Measurements from ENCODE around the gene FBXL15. TPM values are rescaled to one million over a fixed set of nuclear protein-coding genes. Genes with fewer than 3 reads are reported as not detected.

FBXL15 gene
- total and polyA plus RNA-seq, 9 of the 15 experiments (the other 6 are each of a cell fraction or from before 2014, with no cell fraction given) = 0.08 to 25.9 (median 3.5) TPM

DNA sequence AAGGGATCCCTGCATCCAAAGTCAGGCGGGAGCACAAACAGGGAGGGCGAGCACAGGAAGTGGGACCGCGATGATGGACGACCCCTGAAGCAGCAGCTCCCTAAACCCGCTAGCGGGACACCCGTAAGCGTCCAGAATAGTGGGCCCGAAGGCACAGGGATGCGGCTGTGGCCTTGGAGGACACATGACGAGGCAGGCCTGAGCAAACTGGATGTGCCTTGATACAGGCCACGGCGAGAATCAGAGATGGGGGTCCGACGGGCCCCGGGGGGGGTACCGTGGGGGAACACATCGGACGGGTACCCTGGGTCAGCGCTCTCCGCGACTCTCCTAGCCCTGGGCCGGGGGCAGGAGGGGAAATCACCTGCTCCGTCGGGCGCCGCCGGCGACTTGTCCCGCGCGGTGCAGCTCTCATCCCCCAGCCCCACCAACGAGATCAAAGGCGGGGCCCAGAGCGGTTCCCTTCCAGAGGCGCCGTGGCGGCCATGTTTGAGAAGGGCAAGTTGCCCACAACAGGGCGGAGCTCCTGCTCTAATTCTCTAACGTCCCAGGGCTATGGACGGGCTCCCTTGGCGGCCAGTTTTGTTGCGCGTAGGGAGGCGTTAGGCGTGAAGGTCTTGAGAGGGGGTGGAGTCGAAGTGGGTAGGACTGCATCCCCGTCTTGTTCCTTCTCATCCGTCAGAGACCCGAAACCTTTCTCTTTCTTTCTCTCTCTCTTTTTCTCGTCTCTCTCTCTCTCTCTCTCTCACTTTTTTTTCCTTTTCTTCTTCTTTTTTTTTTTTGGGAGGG, 11.7 kb downstream of the FBXL15 start, which contains the start of gene CUEDC2 (continued):
- TF ChIP-seq, protein P1, sequence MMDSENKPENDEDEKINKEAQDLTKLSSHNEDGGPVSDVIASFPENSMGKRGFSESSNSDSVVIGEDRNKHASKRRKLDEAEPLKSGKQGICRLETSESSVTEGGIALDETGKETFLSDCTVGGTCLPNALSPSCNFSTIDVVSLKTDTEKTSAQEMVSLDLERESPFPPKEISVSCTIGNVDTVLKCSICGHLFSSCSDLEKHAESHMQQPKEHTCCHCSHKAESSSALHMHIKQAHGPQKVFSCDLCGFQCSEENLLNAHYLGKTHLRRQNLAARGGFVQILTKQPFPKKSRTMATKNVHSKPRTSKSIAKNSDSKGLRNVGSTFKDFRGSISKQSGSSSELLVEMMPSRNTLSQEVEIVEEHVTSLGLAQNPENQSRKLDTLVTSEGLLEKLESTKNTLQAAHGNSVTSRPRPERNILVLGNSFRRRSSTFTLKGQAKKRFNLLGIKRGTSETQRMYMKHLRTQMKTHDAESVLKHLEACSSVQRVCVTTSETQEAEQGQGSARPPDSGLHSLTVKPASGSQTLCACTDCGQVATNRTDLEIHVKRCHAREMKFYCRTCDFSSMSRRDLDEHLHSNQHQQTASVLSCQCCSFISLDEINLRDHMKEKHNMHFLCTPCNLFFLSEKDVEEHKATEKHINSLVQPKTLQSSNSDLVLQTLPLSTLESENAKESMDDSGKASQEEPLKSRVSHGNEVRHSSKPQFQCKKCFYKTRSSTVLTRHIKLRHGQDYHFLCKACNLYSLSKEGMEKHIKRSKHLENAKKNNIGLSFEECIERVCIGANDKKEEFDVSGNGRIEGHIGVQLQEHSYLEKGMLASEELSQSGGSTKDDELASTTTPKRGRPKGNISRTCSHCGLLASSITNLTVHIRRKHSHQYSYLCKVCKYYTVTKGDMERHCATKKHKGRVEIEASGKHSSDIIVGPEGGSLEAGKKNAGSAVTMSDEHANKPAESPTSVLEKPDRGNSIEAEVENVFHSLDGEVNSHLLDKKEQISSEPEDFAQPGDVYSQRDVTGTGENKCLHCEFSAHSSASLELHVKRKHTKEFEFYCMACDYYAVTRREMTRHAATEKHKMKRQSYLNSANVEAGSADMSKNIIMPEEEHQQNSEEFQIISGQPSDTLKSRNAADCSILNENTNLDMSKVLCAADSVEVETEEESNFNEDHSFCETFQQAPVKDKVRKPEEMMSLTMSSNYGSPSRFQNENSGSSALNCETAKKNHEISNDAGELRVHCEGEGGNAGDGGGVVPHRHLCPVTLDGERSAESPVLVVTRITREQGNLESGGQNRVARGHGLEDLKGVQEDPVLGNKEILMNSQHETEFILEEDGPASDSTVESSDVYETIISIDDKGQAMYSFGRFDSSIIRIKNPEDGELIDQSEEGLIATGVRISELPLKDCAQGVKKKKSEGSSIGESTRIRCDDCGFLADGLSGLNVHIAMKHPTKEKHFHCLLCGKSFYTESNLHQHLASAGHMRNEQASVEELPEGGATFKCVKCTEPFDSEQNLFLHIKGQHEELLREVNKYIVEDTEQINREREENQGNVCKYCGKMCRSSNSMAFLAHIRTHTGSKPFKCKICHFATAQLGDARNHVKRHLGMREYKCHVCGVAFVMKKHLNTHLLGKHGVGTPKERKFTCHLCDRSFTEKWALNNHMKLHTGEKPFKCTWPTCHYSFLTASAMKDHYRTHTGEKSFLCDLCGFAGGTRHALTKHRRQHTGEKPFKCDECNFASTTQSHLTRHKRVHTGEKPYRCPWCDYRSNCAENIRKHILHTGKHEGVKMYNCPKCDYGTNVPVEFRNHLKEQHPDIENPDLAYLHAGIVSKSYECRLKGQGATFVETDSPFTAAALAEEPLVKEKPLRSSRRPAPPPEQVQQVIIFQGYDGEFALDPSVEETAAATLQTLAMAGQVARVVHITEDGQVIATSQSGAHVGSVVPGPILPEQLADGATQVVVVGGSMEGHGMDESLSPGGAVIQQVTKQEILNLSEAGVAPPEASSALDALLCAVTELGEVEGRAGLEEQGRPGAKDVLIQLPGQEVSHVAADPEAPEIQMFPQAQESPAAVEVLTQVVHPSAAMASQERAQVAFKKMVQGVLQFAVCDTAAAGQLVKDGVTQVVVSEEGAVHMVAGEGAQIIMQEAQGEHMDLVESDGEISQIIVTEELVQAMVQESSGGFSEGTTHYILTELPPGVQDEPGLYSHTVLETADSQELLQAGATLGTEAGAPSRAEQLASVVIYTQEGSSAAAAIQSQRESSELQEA (IDR thresholded peaks at IDR 0.05; ENCODE audit: low read depth) = peak; percentile 97
- no peak for TF ChIP-seq ZNF354B (CRISPR knock-in tag; IDR thresholded peaks at IDR 0.05)
- TF ChIP-seq DMBX1 (CRISPR knock-in tag; IDR thresholded peaks at IDR 0.05; ENCODE audit: borderline replicate concordance) = no peak
- TF ChIP-seq, protein P2, sequence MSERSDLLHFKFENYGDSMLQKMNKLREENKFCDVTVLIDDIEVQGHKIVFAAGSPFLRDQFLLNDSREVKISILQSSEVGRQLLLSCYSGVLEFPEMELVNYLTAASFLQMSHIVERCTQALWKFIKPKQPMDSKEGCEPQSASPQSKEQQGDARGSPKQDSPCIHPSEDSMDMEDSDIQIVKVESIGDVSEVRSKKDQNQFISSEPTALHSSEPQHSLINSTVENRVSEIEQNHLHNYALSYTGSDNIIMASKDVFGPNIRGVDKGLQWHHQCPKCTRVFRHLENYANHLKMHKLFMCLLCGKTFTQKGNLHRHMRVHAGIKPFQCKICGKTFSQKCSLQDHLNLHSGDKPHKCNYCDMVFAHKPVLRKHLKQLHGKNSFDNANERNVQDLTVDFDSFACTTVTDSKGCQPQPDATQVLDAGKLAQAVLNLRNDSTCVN (CRISPR knock-in tag; IDR thresholded peaks at IDR 0.05) = no peak
- TF ChIP-seq RNF2 (IDR thresholded peaks at IDR 0.05) = peak; percentile 22; the same call in 1 of the 2 replicates
- TF ChIP-seq, protein P3, sequence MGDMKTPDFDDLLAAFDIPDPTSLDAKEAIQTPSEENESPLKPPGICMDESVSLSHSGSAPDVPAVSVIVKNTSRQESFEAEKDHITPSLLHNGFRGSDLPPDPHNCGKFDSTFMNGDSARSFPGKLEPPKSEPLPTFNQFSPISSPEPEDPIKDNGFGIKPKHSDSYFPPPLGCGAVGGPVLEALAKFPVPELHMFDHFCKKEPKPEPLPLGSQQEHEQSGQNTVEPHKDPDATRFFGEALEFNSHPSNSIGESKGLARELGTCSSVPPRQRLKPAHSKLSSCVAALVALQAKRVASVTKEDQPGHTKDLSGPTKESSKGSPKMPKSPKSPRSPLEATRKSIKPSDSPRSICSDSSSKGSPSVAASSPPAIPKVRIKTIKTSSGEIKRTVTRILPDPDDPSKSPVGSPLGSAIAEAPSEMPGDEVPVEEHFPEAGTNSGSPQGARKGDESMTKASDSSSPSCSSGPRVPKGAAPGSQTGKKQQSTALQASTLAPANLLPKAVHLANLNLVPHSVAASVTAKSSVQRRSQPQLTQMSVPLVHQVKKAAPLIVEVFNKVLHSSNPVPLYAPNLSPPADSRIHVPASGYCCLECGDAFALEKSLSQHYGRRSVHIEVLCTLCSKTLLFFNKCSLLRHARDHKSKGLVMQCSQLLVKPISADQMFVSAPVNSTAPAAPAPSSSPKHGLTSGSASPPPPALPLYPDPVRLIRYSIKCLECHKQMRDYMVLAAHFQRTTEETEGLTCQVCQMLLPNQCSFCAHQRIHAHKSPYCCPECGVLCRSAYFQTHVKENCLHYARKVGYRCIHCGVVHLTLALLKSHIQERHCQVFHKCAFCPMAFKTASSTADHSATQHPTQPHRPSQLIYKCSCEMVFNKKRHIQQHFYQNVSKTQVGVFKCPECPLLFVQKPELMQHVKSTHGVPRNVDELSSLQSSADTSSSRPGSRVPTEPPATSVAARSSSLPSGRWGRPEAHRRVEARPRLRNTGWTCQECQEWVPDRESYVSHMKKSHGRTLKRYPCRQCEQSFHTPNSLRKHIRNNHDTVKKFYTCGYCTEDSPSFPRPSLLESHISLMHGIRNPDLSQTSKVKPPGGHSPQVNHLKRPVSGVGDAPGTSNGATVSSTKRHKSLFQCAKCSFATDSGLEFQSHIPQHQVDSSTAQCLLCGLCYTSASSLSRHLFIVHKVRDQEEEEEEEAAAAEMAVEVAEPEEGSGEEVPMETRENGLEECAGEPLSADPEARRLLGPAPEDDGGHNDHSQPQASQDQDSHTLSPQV (IDR thresholded peaks at IDR 0.05) = no peak
- peak; percentile 68 for TF ChIP-seq TAF1 (IDR thresholded peaks at IDR 0.05; ENCODE audit: control insufficient read depth, extremely low read depth, insufficient read depth, low read length, severe bottlenecking)
- TF ChIP-seq HDGF (IDR thresholded peaks at IDR 0.05) = no peak
- TF ChIP-seq, protein P4, sequence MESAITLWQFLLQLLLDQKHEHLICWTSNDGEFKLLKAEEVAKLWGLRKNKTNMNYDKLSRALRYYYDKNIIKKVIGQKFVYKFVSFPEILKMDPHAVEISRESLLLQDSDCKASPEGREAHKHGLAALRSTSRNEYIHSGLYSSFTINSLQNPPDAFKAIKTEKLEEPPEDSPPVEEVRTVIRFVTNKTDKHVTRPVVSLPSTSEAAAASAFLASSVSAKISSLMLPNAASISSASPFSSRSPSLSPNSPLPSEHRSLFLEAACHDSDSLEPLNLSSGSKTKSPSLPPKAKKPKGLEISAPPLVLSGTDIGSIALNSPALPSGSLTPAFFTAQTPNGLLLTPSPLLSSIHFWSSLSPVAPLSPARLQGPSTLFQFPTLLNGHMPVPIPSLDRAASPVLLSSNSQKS (CRISPR knock-in tag; IDR thresholded peaks at IDR 0.05) = no peak
